IMR-90 (cell line): ENCODE data around the gene HNRNPUL1. TPM values are rescaled to one million over a fixed set of nuclear protein-coding genes. Genes with fewer than 3 reads are reported as not detected.

Source experiments
- ATAC-seq: fragments of 200-7000 bp; cut with Tn5 transposase; 2 replicates; pipeline ENCODE4 v1.9.1; 2020; ENCODE audit warnings: low read depth, mild to moderate bottlenecking, moderate library complexity
- BruUV-seq: library from RNA; stranded (reverse); fragments of 400-500 nt; replicated peaks from 2 replicates; lab custom pipeline; 2021; lab: Mats Ljungman, UMichigan
- CTCF ChIA-PET: fragments of 300-600 bp; formaldehyde crosslinking; extraction: SDS; loops from one replicate; lab custom pipeline; 2021; ENCODE audit warnings: antibody characterized with exemption; lab: Yijun Ruan, JAX
- POLR2A ChIA-PET: fragments of 300-600 bp; sonication (Branson Sonifier 250); formaldehyde crosslinking; loops from one replicate; lab custom pipeline; 2022; ENCODE audit warnings: antibody characterized with exemption; ENCODE audit not compliant: unreplicated experiment; lab: Charles Lee
- DNase-seq: peaks from one replicate; pipeline ENCODE4 v3.0.0; 2013
- H2AFZ ChIP-seq: replicated peaks from 2 replicates; pipeline ENCODE3; 2013; ENCODE audit warnings: low read length, mild to moderate bottlenecking; ENCODE audit not compliant: poor library complexity
- H2AK5ac ChIP-seq: 2 replicates; pipeline ENCODE4 v1.6.1; 2013; ENCODE audit warnings: low read depth, low read length, inconsistent platforms
- H2AK9ac ChIP-seq: replicated peaks from 2 replicates; pipeline ENCODE3; 2013; ENCODE audit warnings: mild to moderate bottlenecking, low read depth, low read length, moderate library complexity; ENCODE audit not compliant: poor library complexity
- H2BK120ac ChIP-seq: 2 replicates; pipeline ENCODE4 v1.6.1; 2013; ENCODE audit warnings: low read depth, low read length, inconsistent platforms
- H2BK15ac ChIP-seq: 3 replicates; pipeline ENCODE4 v1.6.1; 2013; ENCODE audit warnings: low read depth, low read length, inconsistent platforms
- H2BK20ac ChIP-seq: 2 replicates; pipeline ENCODE4 v1.6.1; 2013; ENCODE audit warnings: low read depth, mild to moderate bottlenecking, inconsistent platforms, low read length, moderate library complexity
- H2BK5ac ChIP-seq: 2 replicates; pipeline ENCODE4 v1.6.1; 2013; ENCODE audit warnings: mild to moderate bottlenecking, low read depth, low read length, inconsistent platforms; ENCODE audit not compliant: poor library complexity, severe bottlenecking
- H3K14ac ChIP-seq: replicated peaks from 2 replicates; pipeline ENCODE4 v1.6.1; 2013; ENCODE audit warnings: low read depth, low read length, inconsistent platforms
- H3K18ac ChIP-seq: 2 replicates; pipeline ENCODE4 v1.6.1; 2013; ENCODE audit warnings: low read depth, low read length, control low read depth
- H3K23ac ChIP-seq: 2 replicates; pipeline ENCODE4 v1.6.1; 2013; ENCODE audit warnings: low read depth, low read length, inconsistent platforms
- H3K27ac ChIP-seq: 2 replicates; pipeline ENCODE4 v1.5.1; 2013; ENCODE audit warnings: mild to moderate bottlenecking, control low read depth, low read length; ENCODE audit not compliant: insufficient read depth
- H3K27me3 ChIP-seq: 2 replicates; pipeline ENCODE4 v1.6.1; 2013; ENCODE audit warnings: low read length; ENCODE audit not compliant: control insufficient read depth, insufficient read depth
- H3K36me3 ChIP-seq: 2 replicates; pipeline ENCODE4 v1.6.1; 2013; ENCODE audit warnings: low read length, mixed read lengths; ENCODE audit not compliant: control insufficient read depth, insufficient read depth
- H3K4ac ChIP-seq: 2 replicates; pipeline ENCODE4 v1.6.1; 2013; ENCODE audit warnings: low read depth, low read length, inconsistent platforms
- H3K4me1 ChIP-seq: 2 replicates; pipeline ENCODE4 v1.6.1; 2013; ENCODE audit warnings: low read length, mixed read lengths; ENCODE audit not compliant: control insufficient read depth, insufficient read depth
- H3K4me2 ChIP-seq: 2 replicates; pipeline ENCODE4 v1.6.1; 2013; ENCODE audit warnings: low read depth, mild to moderate bottlenecking, control low read depth, low read length, moderate library complexity
- H3K4me3 ChIP-seq: 2 replicates; pipeline ENCODE4 v1.5.1; 2013; ENCODE audit warnings: low read depth, mild to moderate bottlenecking, control low read depth, low read length, moderate library complexity; ENCODE audit not compliant: insufficient read depth
- H3K56ac ChIP-seq: 2 replicates; pipeline ENCODE4 v1.6.1; 2013; ENCODE audit warnings: low read length, inconsistent platforms; ENCODE audit not compliant: insufficient read depth; ENCODE audit errors: extremely low read depth
- H3K79me1 ChIP-seq, 2 experiments: 2 replicates each; pipeline ENCODE4 v1.6.1; 2013; ENCODE audit warnings: low read length in 2 of 2, inconsistent platforms in 1 of 2, low read depth in 1 of 2
- H3K9ac ChIP-seq: 2 replicates; pipeline ENCODE4 v1.6.1; 2013; ENCODE audit warnings: low read depth, low read length, control low read depth
- H3K9me1 ChIP-seq: 2 replicates; pipeline ENCODE4 v1.6.1; 2013; ENCODE audit warnings: low read length, inconsistent platforms; ENCODE audit not compliant: insufficient read depth
- H3K9me3 ChIP-seq: 2 replicates; pipeline ENCODE4 v1.6.1; 2013; ENCODE audit warnings: low read length; ENCODE audit not compliant: control insufficient read depth, insufficient read depth
- H4K20me1 ChIP-seq: 2 replicates; pipeline ENCODE4 v1.6.1; 2013; ENCODE audit warnings: low read length, inconsistent platforms; ENCODE audit not compliant: insufficient read depth
- H4K5ac ChIP-seq: 2 replicates; pipeline ENCODE4 v1.6.1; 2013; ENCODE audit warnings: mild to moderate bottlenecking, low read depth, low read length, control low read depth
- H4K8ac ChIP-seq, 2 experiments: 2 replicates each; pipeline ENCODE4 v1.6.1; 2013; ENCODE audit warnings: low read depth in 2 of 2, low read length in 2 of 2, control low read depth in 1 of 2, inconsistent platforms in 1 of 2
- H4K91ac ChIP-seq: 2 replicates; pipeline ENCODE4 v1.6.1; 2013; ENCODE audit warnings: low read depth, low read length, inconsistent platforms; ENCODE audit not compliant: insufficient read depth
- BHLHE40 ChIP-seq: fragments of 150-350 bp; IDR thresholded peaks from 2 replicates; pipeline ENCODE4 v1.6.1; 2016; ENCODE audit warnings: mild to moderate bottlenecking, low read depth, low read length
- CEBPB ChIP-seq: IDR thresholded peaks from 2 replicates; pipeline ENCODE4 v1.6.1; 2012; ENCODE audit warnings: low read depth, low read length, improper control_type of control experiment
- CHD1 ChIP-seq: IDR thresholded peaks from 2 replicates; pipeline ENCODE4 v1.6.1; 2012; ENCODE audit warnings: low read depth, low read length, improper control_type of control experiment
- CTCF ChIP-seq: conservative IDR thresholded peaks from 2 replicates; pipeline ENCODE4 v1.5.1; 2012; ENCODE audit warnings: mild to moderate bottlenecking, low read depth, low read length, improper control_type of control experiment
- FOS ChIP-seq: fragments of 150-350 bp; IDR thresholded peaks from 2 replicates; pipeline ENCODE4 v1.6.1; 2016; ENCODE audit warnings: low read depth, low read length
- MAFK ChIP-seq: IDR thresholded peaks from 2 replicates; pipeline ENCODE4 v1.6.1; 2012; ENCODE audit warnings: low read depth, low read length, improper control_type of control experiment
- MAZ ChIP-seq: IDR thresholded peaks from 2 replicates; pipeline ENCODE4 v1.6.1; 2012; ENCODE audit warnings: low read depth, mild to moderate bottlenecking, low read length, improper control_type of control experiment, moderate library complexity, borderline replicate concordance
- MXI1 ChIP-seq: IDR thresholded peaks from 2 replicates; pipeline ENCODE4 v1.6.1; 2012; ENCODE audit warnings: low read depth, mild to moderate bottlenecking, low read length, moderate library complexity, borderline replicate concordance
- POLR2A ChIP-seq: IDR thresholded peaks from 2 replicates; pipeline ENCODE4 v1.6.1; 2012; ENCODE audit warnings: mild to moderate bottlenecking, low read depth, low read length
- RCOR1 ChIP-seq: IDR thresholded peaks from 2 replicates; pipeline ENCODE4 v1.6.1; 2012; ENCODE audit warnings: mild to moderate bottlenecking, low read length, improper control_type of control experiment; ENCODE audit not compliant: insufficient replicate concordance
- RFX5 ChIP-seq: IDR thresholded peaks from 2 replicates; pipeline ENCODE4 v1.8.0; 2012; ENCODE audit warnings: low read depth, mild to moderate bottlenecking, low read length, moderate library complexity
- WGBS, 2 experiments: methylation state at CpG; one replicate each; pipeline versions ENCODE4 v1.1.5 to v1.1.7; 2013; ENCODE audit warnings: missing lambda C conversion rate in 2 of 2; ENCODE audit not compliant: insufficient read length in 1 of 2; ENCODE audit errors: extremely low coverage in 2 of 2; 5-methylcytosine and 5-hydroxymethylcytosine counted together
- dilution Hi-C: fragments of 300-500 bp; cut with HindIII; formaldehyde crosslinking; loops from one replicate; pipeline ENCODE4 v1.14.3; 2018; ENCODE audit warnings: low sequenced_read_pairs; ENCODE audit not compliant: unreplicated experiment
- in situ Hi-C: fragments of 300-500 bp; cut with MboI; formaldehyde crosslinking; loops from 3 replicates; pipeline ENCODE4 v1.14.3; 2019; ENCODE audit warnings: low sequenced_read_pairs, inconsistent platforms, mixed read lengths
- intact Hi-C: fragments of 100-400 bp; cut with micrococcal nuclease; formaldehyde crosslinking; loops from 2 replicates; pipeline ENCODE4 v1.10.0; 2022
- polyA plus RNA-seq, 3 experiments: library from polyadenylated mRNA; depleted of rRNA; stranded (reverse); fragments of >200 nt; gene quantifications; 2 replicates each; pipeline ENCODE4 v1.2.3, GENCODE V29; 2012; ENCODE audit warnings: low replicate concordance in 1 of 3
- total RNA-seq: library from RNA; depleted of rRNA; stranded (reverse); fragments of >200 nt; gene quantifications from 2 replicates; pipeline ENCODE4 v1.2.3, GENCODE V29; 2012
- TF ChIP-seq, protein P1 (sequence below): fragments of 150-350 bp; IDR thresholded peaks from 2 replicates; pipeline ENCODE4 v1.6.1; 2017; ENCODE audit warnings: mild to moderate bottlenecking, antibody characterized with exemption, low read length, low read depth
- TF ChIP-seq, protein P2 (sequence below): fragments of 150-350 bp; IDR thresholded peaks from 2 replicates; pipeline ENCODE4 v1.6.1; 2016; ENCODE audit warnings: low read depth, mild to moderate bottlenecking, low read length, moderate library complexity, borderline replicate concordance

The HNRNPUL1 gene
- total and polyA plus RNA-seq, 2 of the 4 experiments (the other 2 are of a cell fraction) = 50.7 to 67.3 TPM

DNA sequence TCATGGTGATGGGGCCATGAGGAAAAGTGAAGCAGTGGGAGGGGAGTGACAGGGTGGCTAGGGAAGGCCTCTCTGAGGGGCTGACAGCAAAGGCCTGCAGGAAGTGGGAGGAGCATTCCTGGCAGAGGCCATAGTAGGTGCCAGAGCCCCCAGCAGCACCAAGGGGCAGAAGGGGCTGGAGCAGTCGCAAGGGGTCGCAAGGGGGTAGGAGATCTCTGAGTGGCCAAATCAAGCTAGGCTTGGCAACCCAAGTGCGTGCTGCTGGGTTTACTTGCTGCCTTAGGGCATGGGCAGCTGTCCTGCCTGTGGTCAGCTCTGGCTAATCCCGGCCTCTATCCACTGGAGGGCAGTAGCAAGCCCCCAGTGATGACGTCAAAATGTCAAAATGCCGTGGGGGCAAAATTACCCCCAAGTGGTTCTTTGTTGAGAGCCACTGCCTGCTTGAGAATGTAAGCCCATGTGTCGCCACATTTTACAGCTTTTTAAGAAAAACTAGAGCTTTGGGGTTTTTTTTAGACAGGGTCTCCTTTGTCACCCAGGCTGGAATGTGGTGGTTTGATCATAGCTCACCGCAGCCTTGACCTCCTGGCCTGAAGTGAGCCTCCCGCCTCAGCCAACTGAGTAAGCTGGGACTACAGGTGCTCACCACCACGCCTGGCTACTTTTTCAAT is 57.6 kb downstream of the HNRNPUL1 start (continued):
- peak; percentile 82 for TF ChIP-seq CTCF
- TF ChIP-seq CEBPB = no peak

GRCh38 chr19:41322451-41322850 is 58.3 kb downstream of the HNRNPUL1 start:
- peaks cover 31% of the 10 kb centered on the region for H3K9me1 ChIP-seq
- ATAC-seq (no peak), DNase-seq (no peak)
- peaks cover 14 to 72% of the 10 kb centered on the region in 2 experiments for H3K79me1 ChIP-seq
- H4K91ac ChIP-seq = peak overlapping the region; percentile 78
- H4K20me1 ChIP-seq = peaks cover 66% of the 10 kb centered on the region
- H3K4me1 ChIP-seq = peaks cover 49% of the 10 kb centered on the region
- H3K18ac ChIP-seq = peak overlapping the region; percentile 74
- no peaks in the 10 kb centered on the region for H3K27me3 ChIP-seq
- H3K4ac ChIP-seq = peak overlapping the region; percentile 89
- H2AK5ac ChIP-seq = peak overlapping the region; percentile 98
- CTCF ChIA-PET = interaction anchor here (0.6 to 1.4 kb wide), 4 partner anchors 12 to 114 kb away, joined by 3 to 5 read pairs (median 4); no protein-coding TSS in a partner anchor
- H2AFZ ChIP-seq = no peak overlapping the region
- H3K9ac ChIP-seq = peak overlapping the region; percentile 51
- H3K27ac ChIP-seq = peak overlapping the region; percentile 93
- H2BK120ac ChIP-seq = peak overlapping the region; percentile 88
- H3K23ac ChIP-seq = peak overlapping the region; percentile 43
- H4K5ac ChIP-seq = peak overlapping the region; percentile 46
- no TSS peak for BruUV-seq
- WGBS, 2 experiments = 100% methylated on average over 1 of the region's 11 CpGs; no CpG with 5 or more reads in 1 of the 2 experiments
- H3K36me3 ChIP-seq = peaks cover 38% of the 10 kb centered on the region
- peak overlapping the region; percentile 36 for H3K4me2 ChIP-seq
- H3K56ac ChIP-seq = peak overlapping the region; percentile 90
- H3K4me3 ChIP-seq = no peak overlapping the region
- no peaks in the 10 kb centered on the region for H3K9me3 ChIP-seq
- peak overlapping the region; percentile 70 to 72 for H4K8ac ChIP-seq
- dilution Hi-C loops (no loop called here), intact Hi-C loops (no loop called here), in situ Hi-C loops (no loop called here)
- peak overlapping the region; percentile 54 for H2BK20ac ChIP-seq
- H2BK15ac ChIP-seq = peak overlapping the region; percentile 89; the same call in 2 of the 3 replicates
- POLR2A ChIA-PET = interaction anchor here (0.9 kb wide), 1 partner anchor 30 kb away, joined by 3 read pairs; no protein-coding TSS in a partner anchor
- peak overlapping the region; percentile 88 for H2BK5ac ChIP-seq
- peak overlapping the region; percentile 43 for H3K14ac ChIP-seq
- peak overlapping the region; percentile 92 for H2AK9ac ChIP-seq
- TF ChIP-seq, protein P1, sequence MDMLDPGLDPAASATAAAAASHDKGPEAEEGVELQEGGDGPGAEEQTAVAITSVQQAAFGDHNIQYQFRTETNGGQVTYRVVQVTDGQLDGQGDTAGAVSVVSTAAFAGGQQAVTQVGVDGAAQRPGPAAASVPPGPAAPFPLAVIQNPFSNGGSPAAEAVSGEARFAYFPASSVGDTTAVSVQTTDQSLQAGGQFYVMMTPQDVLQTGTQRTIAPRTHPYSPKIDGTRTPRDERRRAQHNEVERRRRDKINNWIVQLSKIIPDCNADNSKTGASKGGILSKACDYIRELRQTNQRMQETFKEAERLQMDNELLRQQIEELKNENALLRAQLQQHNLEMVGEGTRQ = no peak
- no peak for TF ChIP-seq BHLHE40
- no peak for TF ChIP-seq MXI1
- TF ChIP-seq CEBPB = no peak
- no peak for TF ChIP-seq RCOR1
- no peak for TF ChIP-seq MAZ
- TF ChIP-seq, protein P2, sequence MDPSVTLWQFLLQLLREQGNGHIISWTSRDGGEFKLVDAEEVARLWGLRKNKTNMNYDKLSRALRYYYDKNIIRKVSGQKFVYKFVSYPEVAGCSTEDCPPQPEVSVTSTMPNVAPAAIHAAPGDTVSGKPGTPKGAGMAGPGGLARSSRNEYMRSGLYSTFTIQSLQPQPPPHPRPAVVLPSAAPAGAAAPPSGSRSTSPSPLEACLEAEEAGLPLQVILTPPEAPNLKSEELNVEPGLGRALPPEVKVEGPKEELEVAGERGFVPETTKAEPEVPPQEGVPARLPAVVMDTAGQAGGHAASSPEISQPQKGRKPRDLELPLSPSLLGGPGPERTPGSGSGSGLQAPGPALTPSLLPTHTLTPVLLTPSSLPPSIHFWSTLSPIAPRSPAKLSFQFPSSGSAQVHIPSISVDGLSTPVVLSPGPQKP = no peak
- no peak; the same call in 1 of the 2 replicates for TF ChIP-seq POLR2A
- no peak for TF ChIP-seq MAFK
- TF ChIP-seq RFX5 = no peak
- no peak for TF ChIP-seq CHD1
- TF ChIP-seq FOS = no peak
